GM12878 (cell line): ENCODE measurements around the gene GPC6. TPM values are rescaled to one million over a fixed set of nuclear protein-coding genes. Genes with fewer than 3 reads are reported as not detected.

Experiments used
- ATAC-seq: fragments of 200-7000 bp; cut with Tn5 transposase; 3 replicates; pipeline ENCODE4 v1.9.1; 2020; ENCODE audit warnings: mild to moderate bottlenecking, moderate library complexity
- BruUV-seq: library from RNA; stranded (reverse); fragments of 400-500 nt; replicated peaks from 2 replicates; lab custom pipeline; 2021; lab: Mats Ljungman, UMichigan
- CTCF ChIA-PET: fragments of 300-600 bp; sonication (Branson Sonifier 250); formaldehyde crosslinking; extraction: SDS; loops from one replicate; lab custom pipeline; 2021; ENCODE audit warnings: inconsistent platforms; lab: Yijun Ruan, JAX
- POLR2A ChIA-PET: fragments of 350-600 bp; formaldehyde crosslinking; extraction: SDS; loops from one replicate; lab custom pipeline; 2021; ENCODE audit warnings: inconsistent platforms; lab: Charles Lee
- RAD21 ChIA-PET: fragments of 300-600 bp; sonication (Branson Sonifier 250); formaldehyde crosslinking; loops from one replicate; lab custom pipeline; 2023; ENCODE audit warnings: antibody characterized with exemption; ENCODE audit not compliant: unreplicated experiment; lab: Charles Lee
- SMC1A ChIA-PET: fragments of 300-600 bp; sonication (Branson Sonifier 250); formaldehyde crosslinking; loops from one replicate; lab custom pipeline; 2023; ENCODE audit not compliant: unreplicated experiment, uncharacterized antibody; lab: Charles Lee
- DNase-seq: peaks from one replicate; pipeline ENCODE4 v3.0.0-alpha.2; 2011; ENCODE audit warnings: low read depth, low spot score
- FAIRE-seq: peaks from 3 replicates; lab custom pipeline; 2011; peaks lifted over from hg19 to GRCh38; lab: Jason Lieb, UNC
- H2AFZ ChIP-seq: 2 replicates; pipeline ENCODE4 v1.6.0; 2011; ENCODE audit warnings: low read depth, low read length, control low read depth; ENCODE audit not compliant: control insufficient read depth
- H3K27ac ChIP-seq: 2 replicates; pipeline ENCODE4 v1.5.1; 2011; ENCODE audit warnings: control low read depth; ENCODE audit not compliant: control insufficient read depth, insufficient read depth
- H3K27me3 ChIP-seq, 2 experiments: replicated peaks in 1 of 2; 2 replicates each; pipeline versions ENCODE4 v1.6.0 to v1.6.1; 2011; ENCODE audit warnings: low read length in 1 of 2; ENCODE audit not compliant: control insufficient read depth in 2 of 2, insufficient read depth in 2 of 2
- H3K36me3 ChIP-seq, 2 experiments: 2 replicates each; pipeline ENCODE4 v1.5.1; 2011; ENCODE audit warnings: low read length in 1 of 2; ENCODE audit not compliant: control insufficient read depth in 2 of 2, insufficient read depth in 2 of 2
- H3K4me1 ChIP-seq: 2 replicates; pipeline ENCODE4 v1.6.1; 2011; ENCODE audit warnings: mild to moderate bottlenecking, low read length, moderate library complexity, mixed read lengths; ENCODE audit not compliant: control insufficient read depth, insufficient read depth
- H3K4me2 ChIP-seq: 2 replicates; pipeline ENCODE4 v1.6.0; 2011; ENCODE audit warnings: control low read depth; ENCODE audit not compliant: control insufficient read depth, insufficient read depth
- H3K4me3 ChIP-seq: fragments of 200-600 bp; sonication (generic); 2 replicates; pipeline ENCODE4 v1.5.1; 2016
- H3K79me2 ChIP-seq: 2 replicates; pipeline ENCODE4 v1.6.0; 2011; ENCODE audit warnings: low read length; ENCODE audit not compliant: control insufficient read depth, insufficient read depth
- H3K9ac ChIP-seq: 2 replicates; pipeline ENCODE4 v1.8.0; 2011; ENCODE audit warnings: low read length, control low read depth, mixed read lengths; ENCODE audit not compliant: control insufficient read depth, insufficient read depth
- H3K9me3 ChIP-seq: replicated peaks from 3 replicates; pipeline ENCODE4 v1.5.1; 2011; ENCODE audit warnings: mild to moderate bottlenecking, low read length; ENCODE audit not compliant: control insufficient read depth, insufficient read depth
- H4K20me1 ChIP-seq: 2 replicates; pipeline ENCODE4 v1.6.0; 2011; ENCODE audit not compliant: control insufficient read depth, insufficient read depth
- CHD1 ChIP-seq: IDR thresholded peaks from 2 replicates; pipeline ENCODE4 v1.6.1; 2012; ENCODE audit warnings: low read depth, low read length, improper control_type of control experiment
- ETV6 ChIP-seq, 2 experiments: fragments of 450-650 bp in 1 of 2; IDR thresholded peaks in 1 of 2; conservative IDR thresholded peaks in 1 of 2; 2 replicates each; pipeline ENCODE4 v1.6.1; 2014; ENCODE audit warnings: antibody characterized with exemption in 1 of 2, borderline replicate concordance in 1 of 2, low read depth in 1 of 2, mild to moderate bottlenecking in 1 of 2, moderate library complexity in 1 of 2
- NFXL1 ChIP-seq: fragments of 450-650 bp; IDR thresholded peaks from 2 replicates; pipeline ENCODE4 v1.6.1; 2017; ENCODE audit warnings: antibody characterized with exemption, mild to moderate bottlenecking, borderline replicate concordance
- NFYA ChIP-seq: IDR thresholded peaks from 2 replicates; pipeline ENCODE4 v1.6.1; 2011; ENCODE audit warnings: low read depth, mild to moderate bottlenecking, low read length, improper control_type of control experiment, borderline replicate concordance
- PKNOX1 ChIP-seq: fragments of 450-650 bp; IDR thresholded peaks from 2 replicates; pipeline ENCODE4 v1.6.1; 2016; ENCODE audit warnings: mild to moderate bottlenecking
- POU2F2 ChIP-seq: IDR thresholded peaks from 3 replicates; pipeline ENCODE4 v1.6.1; 2011; ENCODE audit warnings: low read depth, mild to moderate bottlenecking, low read length, borderline replicate concordance
- RAD51 ChIP-seq: fragments of 450-650 bp; IDR thresholded peaks from 2 replicates; pipeline ENCODE4 v1.6.1; 2016; ENCODE audit warnings: moderate library complexity, mild to moderate bottlenecking, inconsistent platforms
- RELB ChIP-seq: fragments of 450-650 bp; IDR thresholded peaks from 2 replicates; pipeline ENCODE4 v1.6.1; 2017; ENCODE audit warnings: low read depth, mild to moderate bottlenecking, moderate library complexity
- SUPT20H ChIP-seq: IDR thresholded peaks from 2 replicates; pipeline ENCODE4 v1.6.1; 2011; ENCODE audit warnings: low read depth, mild to moderate bottlenecking, low read length, moderate library complexity, borderline replicate concordance; ENCODE audit not compliant: control insufficient read depth
- TCF3 ChIP-seq: IDR thresholded peaks from 2 replicates; pipeline ENCODE4 v1.6.1; 2012; ENCODE audit warnings: low read depth, mild to moderate bottlenecking, low read length, borderline replicate concordance; ENCODE audit not compliant: insufficient read depth
- TCF7 ChIP-seq: IDR thresholded peaks from 2 replicates; pipeline ENCODE4 v1.6.1; 2014; ENCODE audit warnings: antibody characterized with exemption, borderline replicate concordance
- USF1 ChIP-seq: IDR thresholded peaks from 2 replicates; pipeline ENCODE4 v1.6.1; 2011; ENCODE audit warnings: borderline replicate concordance, low read depth, mild to moderate bottlenecking, moderate library complexity, mixed read lengths, low read length; ENCODE audit not compliant: insufficient read depth; ENCODE audit errors: extremely low read length
- WRNIP1 ChIP-seq: IDR thresholded peaks from 2 replicates; pipeline ENCODE4 v1.6.1; 2011; ENCODE audit warnings: low read depth, low read length, improper control_type of control experiment, borderline replicate concordance
- ZNF24 ChIP-seq: fragments of 450-650 bp; IDR thresholded peaks from 2 replicates; pipeline ENCODE4 v1.6.1; 2017; ENCODE audit warnings: antibody characterized with exemption, mild to moderate bottlenecking
- ZZZ3 ChIP-seq: IDR thresholded peaks from 2 replicates; pipeline ENCODE4 v1.6.1; 2011; ENCODE audit warnings: low read depth; ENCODE audit not compliant: control insufficient read depth, insufficient read length
- WGBS: methylation state at CpG from one replicate; pipeline ENCODE4 v1.1.6; 2016; ENCODE audit warnings: low lambda C conversion rate; ENCODE audit not compliant: insufficient replicate concordance, insufficient coverage; ENCODE audit errors: missing lambda C conversion rate; 5-methylcytosine and 5-hydroxymethylcytosine counted together
- in situ Hi-C: fragments of 300-500 bp; cut with MboI; formaldehyde crosslinking; loops from 9 replicates; pipeline ENCODE4 v1.14.3; 2018; ENCODE audit warnings: mixed read lengths
- intact Hi-C: fragments of 100-400 bp; cut with micrococcal nuclease; formaldehyde crosslinking; loops from one replicate; pipeline ENCODE4 v1.14.2; 2022; ENCODE audit not compliant: unreplicated experiment
- polyA plus RNA-seq, 11 experiments: library from polyadenylated mRNA; depleted of rRNA in 4 of 11; unstranded in 6 of 11; stranded (reverse) in 5 of 11; fragments of >200 nt; fragmentation: Nextera tagmentation in 4 of 11; fragmentation: Illumina TruSeq in 1 of 11; extraction: Ambion mirVana in 4 of 11; extraction: Trizol in 1 of 11; gene quantifications; 1 replicate in 1 of 11; 2 replicates in 10 of 11; pipeline versions ENCODE4 v1.2.1 to v1.2.3, GENCODE V29; 2011 to 2016; ENCODE audit warnings: inconsistent platforms in 2 of 11, missing spikeins in 2 of 11, low read depth in 1 of 11
- total RNA-seq, 4 experiments: library from RNA; depleted of rRNA in 3 of 4; stranded (reverse); fragments of >200 nt in 3 of 4; fragmentation: Illumina TruSeq in 1 of 4; extraction: Trizol in 1 of 4; gene quantifications; 2 replicates each; pipeline versions ENCODE4 v1.2.1 to v1.2.3, GENCODE V29; 2013 to 2021

Gene GPC6
- total and polyA plus RNA-seq, 10 of the 15 experiments (the other 5 are each of a cell fraction or from before 2014, with no cell fraction given) = 0.03 to 0.04 (median 0.03) TPM; not detected in 7

- ChIA-PET POLR2A (no interaction called here), SMC1A (no interaction called here), RAD21 (no interaction called here), CTCF (no interaction called here)
- no peak for DNase-seq
- WGBS = 0% methylated on average over 1 of the region's 1 CpG
- no peaks in the 10 kb centered on the region for H3K79me2 ChIP-seq
- intact Hi-C loops (no loop called here), in situ Hi-C loops (no loop called here)
- no peak overlapping the region for H3K4me2 ChIP-seq
- H4K20me1 ChIP-seq = no peaks in the 10 kb centered on the region
- no peak overlapping the region for H2AFZ ChIP-seq
- H3K27ac ChIP-seq = no peak overlapping the region
- no peak for ATAC-seq
- FAIRE-seq = no peak
- no TSS peak for BruUV-seq
- no peak overlapping the region for H3K4me3 ChIP-seq
- no peaks in the 10 kb centered on the region for H3K4me1 ChIP-seq
- H3K27me3 ChIP-seq = no peaks in the 10 kb centered on the region
- no peaks in the 10 kb centered on the region for H3K9me3 ChIP-seq
- no peak for TF ChIP-seq PKNOX1
- no peak for TF ChIP-seq ZNF24
- no peak for TF ChIP-seq ZZZ3
- H3K9ac ChIP-seq = no peak overlapping the region
- no peaks in the 10 kb centered on the region for H3K36me3 ChIP-seq
Measured at GRCh38 chr13:93685900-93686299, 459.3 kb downstream of the GPC6 start.

- in situ Hi-C loops (no loop called here), intact Hi-C loops (no loop called here)
- Histone ChIP-seq H3K4me2 (no peak overlapping the region), H3K4me3 (no peak overlapping the region), H3K36me3 (no peaks in the 10 kb centered on the region), H3K27ac (no peak overlapping the region), H4K20me1 (no peaks in the 10 kb centered on the region), H2AFZ (no peak overlapping the region), H3K9ac (no peak overlapping the region), H3K9me3 (no peaks in the 10 kb centered on the region), H3K79me2 (no peaks in the 10 kb centered on the region), H3K4me1 (no peaks in the 10 kb centered on the region), H3K27me3 (no peaks in the 10 kb centered on the region)
- no TSS peak for BruUV-seq
- ChIA-PET RAD21 (no interaction called here), SMC1A (no interaction called here), CTCF (no interaction called here), POLR2A (no interaction called here)
- ATAC-seq (no peak), FAIRE-seq (no peak), DNase-seq (no peak)
- no peak for TF ChIP-seq CHD1
- TF ChIP-seq RELB = no peak
- no peak for TF ChIP-seq RAD51
- no peak for TF ChIP-seq WRNIP1
- no peak for TF ChIP-seq ETV6 (conservative IDR thresholded peaks at IDR 0.05 in 1 of 2, IDR thresholded peaks at IDR 0.05 in 1 of 2; ENCODE audit: borderline replicate concordance in 1 of 2, low read depth in 1 of 2)
- TF ChIP-seq TCF7 = no peak
- TF ChIP-seq TCF3 = no peak
- no peak for TF ChIP-seq ZZZ3
- no peak for TF ChIP-seq USF1
- no peak for TF ChIP-seq POU2F2
- no peak for TF ChIP-seq NFYA
- no peak for TF ChIP-seq NFXL1
- no peak for TF ChIP-seq SUPT20H
Measured at GRCh38 chr13:93686399-93686798, 459.8 kb downstream of the GPC6 start.
